ENCODE results near the gene BTBD9. TPM values are rescaled to one million over a fixed set of nuclear protein-coding genes. Genes with fewer than 3 reads are reported as not detected.

BTBD9 gene
- total RNA-seq, 1 experiment from 2014 or later = 10.8 TPM

- TF ChIP-seq CTCF (conservative IDR thresholded peaks at IDR 0.05) (no peak), EZH2 (IDR thresholded peaks at IDR 0.05; ENCODE audit: low read depth) (no peak)
- Histone ChIP-seq H3K9me2 (ENCODE audit: insufficient read depth) (no peaks in the 10 kb centered on the region), H3K9me3 (ENCODE audit: insufficient read depth, low read depth) (no peaks in the 10 kb centered on the region), H3K4me1 (replicated peaks; ENCODE audit: insufficient read depth) (peaks cover 16% of the 10 kb centered on the region), H3K4me2 (no peak overlapping the region), H3K79me2 (ENCODE audit: low read depth) (0 out of 2 replicates have a peak, but pooled peaks cover 10% of the 10 kb centered on the region), H3K27me3 (ENCODE audit: insufficient read depth, low read depth) (no peaks in the 10 kb centered on the region), H3K4me3 (no peak overlapping the region), H3K36me3 (ENCODE audit: low read depth) (no peaks in the 10 kb centered on the region), H2AFZ (no peak overlapping the region), H3K27ac (no peak overlapping the region), H4K20me1 (ENCODE audit: insufficient read depth) (no peaks in the 10 kb centered on the region; the same call in 1 of the 2 replicates), H3F3A (ENCODE audit: insufficient read depth, low read depth) (peaks cover 15% of the 10 kb centered on the region)
- DNase-seq = no peak
- POLR2A ChIA-PET (ENCODE audit: unreplicated experiment) = no interaction called here
- no TSS peak for BruUV-seq (replicated peaks)
- intact Hi-C loops (cut with micrococcal nuclease; ENCODE audit: unreplicated experiment) = no loop called here
- CTCF ChIA-PET = no interaction called here
These were observed 501.4 kb downstream of the BTBD9 start for GRCh38 chr6:38138374-38138773.

- intact Hi-C loops (cut with micrococcal nuclease; ENCODE audit: unreplicated experiment) = no loop called here
- H3K4me1 ChIP-seq (replicated peaks; ENCODE audit: insufficient read depth) = peaks cover 20% of the 10 kb centered on the region
- ChIA-PET CTCF (no interaction called here), POLR2A (ENCODE audit: unreplicated experiment) (no interaction called here)
- no peak overlapping the region for H2AFZ ChIP-seq
- BruUV-seq (replicated peaks) = no TSS peak
- H3K9me3 ChIP-seq (ENCODE audit: insufficient read depth, low read depth) = no peaks in the 10 kb centered on the region
- no peak for DNase-seq
- no peaks in the 10 kb centered on the region for H3K9me2 ChIP-seq (ENCODE audit: insufficient read depth)
- H3K79me2 ChIP-seq (ENCODE audit: low read depth) = 0 out of 2 replicates have a peak, but pooled peaks cover 10% of the 10 kb centered on the region
- peaks cover 3% of the 10 kb centered on the region; the same call in 1 of the 2 replicates for H4K20me1 ChIP-seq (ENCODE audit: insufficient read depth)
- no peak overlapping the region for H3K27ac ChIP-seq
- no peak for TF ChIP-seq EZH2 (IDR thresholded peaks at IDR 0.05; ENCODE audit: low read depth)
- TF ChIP-seq CTCF (conservative IDR thresholded peaks at IDR 0.05) = no peak
- no peak overlapping the region for H3K4me3 ChIP-seq
- H3K36me3 ChIP-seq (ENCODE audit: low read depth) = no peaks in the 10 kb centered on the region
- H3K27me3 ChIP-seq (ENCODE audit: insufficient read depth, low read depth) = no peaks in the 10 kb centered on the region
- peaks cover 21% of the 10 kb centered on the region for H3F3A ChIP-seq (ENCODE audit: insufficient read depth, low read depth)
- H3K4me2 ChIP-seq = no peak overlapping the region
These were observed 502.0 kb downstream of the BTBD9 start for GRCh38 chr6:38137608-38138265.

GRCh38 chr6:38136547-38136946, 503.2 kb downstream of the BTBD9 start:
- no TSS peak for BruUV-seq (replicated peaks)
- no peaks in the 10 kb centered on the region for H3K27me3 ChIP-seq (ENCODE audit: insufficient read depth, low read depth)
- H3K4me3 ChIP-seq = no peak overlapping the region
- H3F3A ChIP-seq (ENCODE audit: insufficient read depth, low read depth) = peaks cover 28% of the 10 kb centered on the region
- no peak overlapping the region for H2AFZ ChIP-seq
- H3K27ac ChIP-seq = no peak overlapping the region
- H3K4me2 ChIP-seq = no peak overlapping the region
- no peaks in the 10 kb centered on the region for H3K36me3 ChIP-seq (ENCODE audit: low read depth)
- no peaks in the 10 kb centered on the region for H3K9me3 ChIP-seq (ENCODE audit: insufficient read depth, low read depth)
- TF ChIP-seq EZH2 (IDR thresholded peaks at IDR 0.05; ENCODE audit: low read depth) = no peak
- no peaks in the 10 kb centered on the region for H3K9me2 ChIP-seq (ENCODE audit: insufficient read depth)
- peaks cover 3% of the 10 kb centered on the region; the same call in 1 of the 2 replicates for H4K20me1 ChIP-seq (ENCODE audit: insufficient read depth)
- DNase-seq = no peak
- peaks cover 21% of the 10 kb centered on the region; the same call in 1 of the 2 replicates for H3K79me2 ChIP-seq (ENCODE audit: low read depth)
- ChIA-PET POLR2A (ENCODE audit: unreplicated experiment) (no interaction called here), CTCF (no interaction called here)
- peaks cover 20% of the 10 kb centered on the region for H3K4me1 ChIP-seq (replicated peaks; ENCODE audit: insufficient read depth)
- intact Hi-C loops (cut with micrococcal nuclease; ENCODE audit: unreplicated experiment) = no loop called here

All from PC-9 (cell line).